Body of pancreas (tissue), 4 donors: ENCODE results near the gene ZNF205. TPM values are rescaled to one million over a fixed set of nuclear protein-coding genes. Genes with fewer than 3 reads are reported as not detected.
A peak's percentile ranks its signal among the peaks of the same experiment; 100 is the strongest.

Experiments
- ATAC-seq: fragments of 150-250 bp; one replicate; pipeline ENCODE4 v1.9.1; 2016
- DNase-seq, 4 donors: peaks; one replicate each; pipeline ENCODE4 v3.0.0-alpha.2; 2019
- H3K27ac ChIP-seq, 4 donors: fragments of 200-600 bp; sonication (generic); 1 replicate in 3 of 4; 2 replicates in 1 of 4; pipeline versions ENCODE4 v1.5.1 to v1.6.1; 2016 to 2019; ENCODE audit warnings: mild to moderate bottlenecking in 1 of 4, mixed read lengths in 1 of 4, moderate library complexity in 1 of 4
- H3K27me3 ChIP-seq, 2 donors: fragments of 200-600 bp; sonication (generic); one replicate each; pipeline ENCODE4 v1.6.0; 2016; ENCODE audit warnings: mild to moderate bottlenecking in 1 of 2
- H3K36me3 ChIP-seq, 2 donors: fragments of 200-600 bp; sonication (generic); replicated peaks in 1 of 2; 2 replicates each; pipeline ENCODE4 v1.5.1; 2016; ENCODE audit warnings: low read depth in 2 of 2; ENCODE audit not compliant: insufficient read depth in 1 of 2
- H3K4me1 ChIP-seq: fragments of 200-600 bp; sonication (generic); one replicate; pipeline ENCODE4 v1.6.0; 2016
- H3K4me3 ChIP-seq, 2 donors: fragments of 200-600 bp; sonication (generic); 1 replicate in 1 of 2; 2 replicates in 1 of 2; pipeline ENCODE4 v1.5.1; 2016 to 2019
- H3K9me3 ChIP-seq, 3 donors: fragments of 200-600 bp; sonication (generic); 1 replicate in 2 of 3; 2 replicates in 1 of 3; pipeline ENCODE4 v1.5.1; 2016
- CTCF ChIP-seq, 7 experiments: fragments of 450-650 bp in 4 of 7; fragments of 200-600 bp in 3 of 7; sonication (generic) in 3 of 7; IDR thresholded peaks; one replicate each; pipeline ENCODE4 v1.5.1; 2016 to 2019; ENCODE audit warnings: antibody characterized with exemption in 7 of 7
- POLR2A ChIP-seq, 3 donors: fragments of 450-650 bp; IDR thresholded peaks; one replicate each; pipeline ENCODE4 v1.6.1; 2016; ENCODE audit warnings: antibody characterized with exemption in 3 of 3, mild to moderate bottlenecking in 2 of 3
- WGBS, 2 donors: methylation state at CpG; one replicate each; pipeline ENCODE4 v1.1.5; 2017; 5-methylcytosine and 5-hydroxymethylcytosine counted together
- intact Hi-C: fragments of 100-400 bp; cut with DNase I; formaldehyde crosslinking; loops from one replicate; pipeline ENCODE4 v1.15.1; 2023
- total RNA-seq, 2 donors: library from RNA; depleted of rRNA; stranded (reverse); fragments of >200 nt; gene quantifications; one replicate each; pipeline ENCODE4 v1.1.0, GENCODE V29; 2016

The ZNF205 gene
- total RNA-seq, 2 donors from 2014 or later, result 14.2 to 20.0 TPM

- peak within 1 kb of the TSS in 1 of 4 donors; percentile 32 for H3K27ac ChIP-seq
- no peaks in the 10 kb centered on the region for H3K27me3 ChIP-seq
- DNase-seq (no peak), ATAC-seq (no peak)
- H3K4me1 ChIP-seq, result peaks cover 16% of the 10 kb centered on the region
- intact Hi-C loops, result no loop called here
- H3K9me3 ChIP-seq, result no peaks in the 10 kb centered on the region
- WGBS, 2 donors, result 62 to 69% methylated on average over 14 to 21 of the region's 21 CpGs
- no peaks in the 10 kb centered on the region for H3K36me3 ChIP-seq
- H3K4me3 ChIP-seq, result no peak within 1 kb of the TSS
- TF ChIP-seq CTCF (IDR thresholded peaks at IDR 0.05), result no peak
- TF ChIP-seq POLR2A (IDR thresholded peaks at IDR 0.05), result no peak
Measured at GRCh38 chr16:3098459-3099394, 13.7 kb upstream of the ZNF205 start, which contains the start of gene ZSCAN10. TSS of gene ZSCAN10 (minus strand) at chr16:3099294. CDS start at chr16:3092937, 6,357 bp downstream.

- WGBS, 2 donors, result 70 to 87% methylated on average over 5 of the region's 5 CpGs
- Histone ChIP-seq H3K4me1 (peaks cover 16% of the 10 kb centered on the region), H3K36me3 (no peaks in the 10 kb centered on the region), H3K4me3 (no peak overlapping the region), H3K27me3 (no peaks in the 10 kb centered on the region), H3K27ac (no peak overlapping the region), H3K9me3 (no peaks in the 10 kb centered on the region)
- DNase-seq (no peak), ATAC-seq (no peak)
- TF ChIP-seq CTCF (IDR thresholded peaks at IDR 0.05) (no peak), POLR2A (IDR thresholded peaks at IDR 0.05) (no peak)
- intact Hi-C loops, result no loop called here
Measured at GRCh38 chr16:3099395-3099731, 13.0 kb upstream of the ZNF205 start.

- H3K27me3 ChIP-seq, result no peaks in the 10 kb centered on the region
- peak; percentile 94 for ATAC-seq
- no peaks in the 10 kb centered on the region for H3K36me3 ChIP-seq
- no peaks in the 10 kb centered on the region for H3K9me3 ChIP-seq
- peak in 2 of 3 donors; percentile 29 for TF ChIP-seq POLR2A (IDR thresholded peaks at IDR 0.05)
- no peak for TF ChIP-seq CTCF (IDR thresholded peaks at IDR 0.05)
- intact Hi-C loops, result no loop called here
- DNase-seq, result peak; percentile 95 to 98 (median 96)
- peak overlapping the region in 1 of 4 donors; percentile 32 for H3K27ac ChIP-seq
- peaks cover 16% of the 10 kb centered on the region for H3K4me1 ChIP-seq
- H3K4me3 ChIP-seq, result no peak overlapping the region
- WGBS, 2 donors, result 2 to 3% methylated on average over 18 to 39 of the region's 39 CpGs
Measured at GRCh38 chr16:3099732-3100499, 12.5 kb upstream of the ZNF205 start.

GRCh38 chr16:3101018-3101840 lies 11.2 kb upstream of the ZNF205 start:
- no peak overlapping the region for H3K4me3 ChIP-seq
- 47 to 53% methylated on average over 28 to 29 of the region's 29 CpGs for WGBS, 2 donors
- intact Hi-C loops, result no loop called here
- H3K27me3 ChIP-seq, result no peaks in the 10 kb centered on the region
- peak in 1 of 4 donors; percentile 26 for DNase-seq
- ATAC-seq, result no peak
- H3K36me3 ChIP-seq, result no peaks in the 10 kb centered on the region
- peak in 6 of 7 experiments; percentile 22 to 48 (median 36) for TF ChIP-seq CTCF (IDR thresholded peaks at IDR 0.05)
- no peak for TF ChIP-seq POLR2A (IDR thresholded peaks at IDR 0.05)
- peak overlapping the region in 2 of 4 donors; percentile 23 to 39 for H3K27ac ChIP-seq
- peaks cover 22% of the 10 kb centered on the region for H3K4me1 ChIP-seq
- no peaks in the 10 kb centered on the region for H3K9me3 ChIP-seq
